Heart right ventricle (tissue), 16 donors: ENCODE measurements around the gene PSPN. TPM values are rescaled to one million over a fixed set of nuclear protein-coding genes. Genes with fewer than 3 reads are reported as not detected.

Source experiments
- ATAC-seq, 8 donors: fragments of 200-7000 bp; cut with Tn5 transposase; one replicate each; pipeline ENCODE4 v1.9.1; 2020; ENCODE audit warnings: mild to moderate bottlenecking in 8 of 8, moderate library complexity in 8 of 8, moderate number of reproducible peaks in 1 of 8
- DNase-seq, 2 donors: peaks; one replicate each; pipeline ENCODE4 v3.0.0-alpha.2; 2020
- H3K27ac ChIP-seq, 10 donors: fragments of 200-600 bp; sonication (generic) in 2 of 10; one replicate each; pipeline versions ENCODE4 v1.5.0 to v1.8.0; 2020 to 2022; ENCODE audit warnings: mild to moderate bottlenecking in 3 of 10
- H3K27me3 ChIP-seq, 7 donors: fragments of 200-600 bp; one replicate each; pipeline ENCODE4 v1.8.0; 2021 to 2022; ENCODE audit warnings: mild to moderate bottlenecking in 2 of 7
- H3K36me3 ChIP-seq, 9 donors: fragments of 200-600 bp; sonication (generic) in 1 of 9; one replicate each; pipeline versions ENCODE4 v1.5.0 to v1.8.0; 2020 to 2022; ENCODE audit warnings: mild to moderate bottlenecking in 2 of 9
- H3K4me1 ChIP-seq, 9 donors: fragments of 200-600 bp; sonication (generic) in 1 of 9; one replicate each; pipeline versions ENCODE4 v1.5.0 to v1.8.0; 2020 to 2022; ENCODE audit warnings: mild to moderate bottlenecking in 4 of 9
- H3K4me3 ChIP-seq, 10 donors: fragments of 200-600 bp; sonication (generic) in 2 of 10; one replicate each; pipeline versions ENCODE4 v1.5.0 to v1.8.0; 2020 to 2022; ENCODE audit warnings: mild to moderate bottlenecking in 7 of 10, moderate library complexity in 2 of 10
- H3K9me3 ChIP-seq, 11 donors: fragments of 200-600 bp in 10 of 11; sonication (generic) in 2 of 11; one replicate each; pipeline versions ENCODE4 v1.5.0 to v1.8.0; 2013 to 2022; ENCODE audit warnings: mild to moderate bottlenecking in 2 of 11, control low read depth in 1 of 11, moderate library complexity in 1 of 11
- CTCF ChIP-seq, 9 donors: fragments of 200-600 bp; sonication (generic) in 2 of 9; IDR thresholded peaks; one replicate each; pipeline versions ENCODE4 v1.5.0 to v1.8.0; 2021 to 2022; ENCODE audit warnings: antibody characterized with exemption in 9 of 9, mild to moderate bottlenecking in 5 of 9, moderate library complexity in 1 of 9
- WGBS, 2 donors: extraction: QIAGEN DNeasy Blood & Tissue Kit; methylation state at CpG; one replicate each; pipeline ENCODE4 v1.1.7; 2013; ENCODE audit warnings: inconsistent platforms in 1 of 2; 5-methylcytosine and 5-hydroxymethylcytosine counted together
- intact Hi-C, 10 donors: fragments of 100-400 bp; cut with DNase I; formaldehyde crosslinking; loops; one replicate each; pipeline versions ENCODE4 v1.11.1 to v1.14.2; 2022
- polyA plus RNA-seq, 2 donors: library from polyadenylated mRNA; stranded (reverse); fragments of 200-250 nt; gene quantifications; one replicate each; pipeline ENCODE4 v1.2.3, GENCODE V29; 2013
- total RNA-seq, 10 donors: library from RNA; stranded (reverse); fragmentation: NEBNext Ultra II Directional in 3 of 10; extraction: Animal tissue kit (Norgen Biotek cat#: 25700) in 3 of 10; gene quantifications; one replicate each; pipeline versions ENCODE4 v1.2.1 to v1.2.4, GENCODE V29; 2021 to 2023
- donor health status: Arrhythmogenic right ventricular cardiomyopathy.
- donor health status: ischemic (EF 13 %, LVEDD 7.1; RV severe dilation, severe dysfunction).
- donor health status: healthy with polysubstance abuse.
- donor health status: DM: no; HTN: yes; CAD: no.
- donor health status: DM: no; HTN: no; CAD: no.
- donor health status: ischemic (EF 25% LVEDD 6.9; RV normal size, moderate dysfunction).
- donor health status: ischemic (EF 25% LVEDD 5.7; RV mildly dilated, moderate dysfunction).
- donor health status: healthy.
- donor health status: DM: yes; HTN: yes; CAD: no.
- donor health status: Ischemic cardiomyopathy.
- donor health status: ischemic (EF 35%, LVEDD 5.7; RV mildly dilated, moderate dysfunction).
- donor health status: nonischemic (EF 11% LVEDD 7.7; RV severe dilation, severe dysfunction).
- donor health status: DM: yes; HTN: yes; CAD: no.
- donor health status: PGD.
- donor health status: ischemic (EF 29% LVEDD 5.4; RV normal size, mild dysfunction).
- donor health status: nonischemic (EF 23%, LVEDD 6.1; RV moderate dilation, normal function).

PSPN gene
- total and polyA plus RNA-seq, 12 donors, result 0.36 to 1.4 (median 0.70) TPM

- Histone ChIP-seq H3K27me3 (no peaks in the 10 kb centered on the region), H3K9me3 (no peaks in the 10 kb centered on the region), H3K27ac (peak overlapping the region in 3 of 10 donors; percentile 11 to 30 (median 21)), H3K4me3 (no peak overlapping the region), H3K4me1 (peaks cover 0 to 18% (median 0%) of the 10 kb centered on the region in 9 donors), H3K36me3 (peaks cover 10 to 45% (median 35%) of the 10 kb centered on the region in 9 donors)
- intact Hi-C loops, result loop anchor here in 1 of 10 donors (10.0 kb wide), 1 partner anchor 188 kb away; no protein-coding TSS in a partner anchor
- peak in 5 of 8 donors; percentile 10 to 64 (median 42) for ATAC-seq
- 46 to 53% methylated on average over 15 of the region's 15 CpGs for WGBS, 2 donors
- TF ChIP-seq CTCF (IDR thresholded peaks at IDR 0.05), result peak in 8 of 9 donors; percentile 15 to 62 (median 54)
- DNase-seq, result no peak
Measured at GRCh38 chr19:6412447-6413091, 36.8 kb upstream of the PSPN start.

DNA sequence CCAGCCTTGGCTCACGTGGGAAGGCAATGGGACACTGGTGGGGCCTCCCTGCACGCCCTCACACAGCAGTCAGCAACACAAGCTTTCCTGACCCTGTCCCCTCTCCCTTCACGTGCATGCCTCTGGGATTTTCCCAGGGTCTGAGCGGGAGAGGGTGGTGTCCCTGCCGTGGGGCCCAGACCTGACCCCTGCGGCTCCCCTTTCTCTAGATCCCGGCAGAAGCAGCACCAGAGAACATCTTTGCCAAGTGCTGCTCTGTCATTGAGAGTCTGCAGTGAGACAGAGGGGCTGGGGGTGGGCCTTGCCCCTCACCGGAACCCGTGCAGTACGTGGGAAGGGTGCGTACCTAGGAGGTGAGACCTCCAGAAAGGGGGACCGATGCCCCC lies 36.3 kb upstream of the PSPN start:
- TF ChIP-seq CTCF (IDR thresholded peaks at IDR 0.05), result no peak
- WGBS, 2 donors, result 68 to 70% methylated on average over 12 of the region's 12 CpGs
- Histone ChIP-seq H3K27ac (no peak overlapping the region), H3K36me3 (peaks cover 10 to 40% (median 30%) of the 10 kb centered on the region in 9 donors), H3K9me3 (no peaks in the 10 kb centered on the region), H3K4me3 (no peak overlapping the region), H3K4me1 (peaks cover 0 to 16% (median 0%) of the 10 kb centered on the region in 9 donors), H3K27me3 (no peaks in the 10 kb centered on the region)
- ATAC-seq, result peak in 6 of 8 donors; percentile 5 to 23 (median 12)
- no peak for DNase-seq
- intact Hi-C loops, result loop anchor here in 1 of 10 donors (10.0 kb wide), 1 partner anchor 187 kb away; no protein-coding TSS in a partner anchor

DNA sequence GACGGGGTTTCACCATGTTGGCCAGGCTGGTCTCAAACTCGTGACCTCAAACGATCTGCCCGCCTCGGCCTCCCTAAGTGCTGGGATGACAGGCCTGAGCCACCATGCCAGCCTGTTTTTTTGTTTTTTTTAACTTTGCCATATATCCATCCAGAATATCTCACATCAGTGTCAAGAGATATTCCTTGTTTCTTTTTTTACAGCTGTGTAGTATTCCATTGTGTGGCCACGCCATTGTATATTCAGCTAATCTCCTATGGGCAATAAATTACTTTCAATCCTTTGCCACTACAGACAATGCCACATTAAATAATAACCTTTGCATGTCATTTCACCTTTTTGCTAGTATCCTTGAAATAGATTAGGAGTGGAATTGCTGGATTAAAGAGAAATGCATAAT lies 33.6 kb upstream of the PSPN start:
- intact Hi-C loops, result no loop called here
- Histone ChIP-seq H3K36me3 (peaks cover 0 to 13% (median 4%) of the 10 kb centered on the region in 9 donors), H3K9me3 (no peaks in the 10 kb centered on the region), H3K4me1 (peaks cover 0 to 16% (median 0%) of the 10 kb centered on the region in 9 donors), H3K27ac (no peak overlapping the region), H3K4me3 (no peak overlapping the region), H3K27me3 (no peaks in the 10 kb centered on the region)
- TF ChIP-seq CTCF (IDR thresholded peaks at IDR 0.05), result no peak
- ATAC-seq (no peak), DNase-seq (no peak)
- 91% methylated on average over 6 of the region's 6 CpGs for WGBS, 2 donors

- Histone ChIP-seq H3K36me3 (no peaks in the 10 kb centered on the region), H3K27ac (no peak overlapping the region), H3K9me3 (no peaks in the 10 kb centered on the region), H3K4me1 (no peaks in the 10 kb centered on the region), H3K4me3 (no peak overlapping the region), H3K27me3 (no peaks in the 10 kb centered on the region)
- no peak for DNase-seq
- intact Hi-C loops, result no loop called here
- WGBS, 2 donors, result 85 to 91% methylated on average over 5 of the region's 5 CpGs
- no peak for ATAC-seq
- no peak for TF ChIP-seq CTCF (IDR thresholded peaks at IDR 0.05)
Measured at GRCh38 chr19:6406401-6406800, 30.7 kb upstream of the PSPN start.
